H9 (cell line): ENCODE data around the gene COA7. TPM values are rescaled to one million over a fixed set of nuclear protein-coding genes. Genes with fewer than 3 reads are reported as not detected.

Experiments
- DNase-seq: peaks from one replicate; pipeline ENCODE4 v3.0.0-alpha.2; 2017
- H2AFZ ChIP-seq: one replicate; pipeline ENCODE4 v1.6.1; 2013; ENCODE audit warnings: mild to moderate bottlenecking, low read length, control low read depth, moderate library complexity
- H2AK5ac ChIP-seq: 2 replicates; pipeline ENCODE4 v1.6.1; 2013; ENCODE audit warnings: low read length, control low read depth, mixed read lengths; ENCODE audit not compliant: insufficient read length
- H2BK120ac ChIP-seq: one replicate; pipeline ENCODE4 v1.6.1; 2013; ENCODE audit warnings: low read depth, mild to moderate bottlenecking, low read length, control low read depth, inconsistent platforms; ENCODE audit not compliant: poor library complexity, severe bottlenecking
- H2BK12ac ChIP-seq: 2 replicates; pipeline ENCODE4 v1.6.1; 2013; ENCODE audit warnings: low read length, control low read depth, mixed read lengths, low read depth; ENCODE audit not compliant: insufficient read length
- H2BK15ac ChIP-seq: 2 replicates; pipeline ENCODE4 v1.6.1; 2013; ENCODE audit warnings: low read depth, low read length, control low read depth
- H2BK20ac ChIP-seq: one replicate; pipeline ENCODE4 v1.6.1; 2013; ENCODE audit warnings: low read depth, mild to moderate bottlenecking, low read length, control low read depth, inconsistent platforms; ENCODE audit not compliant: poor library complexity, severe bottlenecking
- H2BK5ac ChIP-seq: 2 replicates; pipeline ENCODE4 v1.6.1; 2013; ENCODE audit warnings: low read length, control low read depth, mixed read lengths; ENCODE audit not compliant: insufficient read length
- H3K14ac ChIP-seq: 2 replicates; pipeline ENCODE4 v1.6.1; 2013; ENCODE audit warnings: low read length, control low read depth; ENCODE audit not compliant: insufficient read depth
- H3K18ac ChIP-seq: 2 replicates; pipeline ENCODE4 v1.6.1; 2013; ENCODE audit warnings: low read depth, mild to moderate bottlenecking, mixed read lengths, low read length, control low read depth; ENCODE audit not compliant: insufficient read length
- H3K23ac ChIP-seq: 2 replicates; pipeline ENCODE4 v1.6.1; 2013; ENCODE audit warnings: low read length, control low read depth, mixed read lengths, low read depth; ENCODE audit not compliant: insufficient read length
- H3K23me2 ChIP-seq: 2 replicates; pipeline ENCODE4 v1.6.1; 2013; ENCODE audit warnings: low read depth, mild to moderate bottlenecking, mixed read lengths, low read length, control low read depth; ENCODE audit not compliant: insufficient read length, poor library complexity, severe bottlenecking
- H3K27ac ChIP-seq: 2 replicates; pipeline ENCODE4 v1.5.1; 2013; ENCODE audit warnings: low read length, control low read depth, mixed read lengths, low read depth; ENCODE audit not compliant: insufficient read length
- H3K27me3 ChIP-seq: 2 replicates; pipeline ENCODE4 v1.6.1; 2013; ENCODE audit warnings: low read length, control low read depth, inconsistent platforms; ENCODE audit not compliant: insufficient read depth
- H3K4ac ChIP-seq: 2 replicates; pipeline ENCODE4 v1.6.1; 2013; ENCODE audit warnings: low read depth, mild to moderate bottlenecking, control low read depth, inconsistent platforms, low read length, moderate library complexity
- H3K4me1 ChIP-seq: 2 replicates; pipeline ENCODE4 v1.6.1; 2013; ENCODE audit warnings: low read length, control low read depth, inconsistent platforms; ENCODE audit not compliant: insufficient read depth
- H3K4me2 ChIP-seq: 2 replicates; pipeline ENCODE4 v1.6.1; 2013; ENCODE audit warnings: low read length, control low read depth, mixed read lengths; ENCODE audit not compliant: insufficient read length, insufficient read depth
- H3K56ac ChIP-seq: 2 replicates; pipeline ENCODE4 v1.6.1; 2013; ENCODE audit warnings: low read depth, mild to moderate bottlenecking, mixed read lengths, low read length, control low read depth; ENCODE audit not compliant: insufficient read length
- H3K79me1 ChIP-seq: 2 replicates; pipeline ENCODE4 v1.6.1; 2013; ENCODE audit warnings: low read depth, mild to moderate bottlenecking, moderate library complexity, low read length, control low read depth, inconsistent platforms; ENCODE audit not compliant: insufficient read depth, poor library complexity, severe bottlenecking
- H3K79me2 ChIP-seq: 2 replicates; pipeline ENCODE4 v1.6.1; 2013; ENCODE audit warnings: low read length, control low read depth, inconsistent platforms; ENCODE audit not compliant: insufficient read depth
- H3K9ac ChIP-seq: 2 replicates; pipeline ENCODE4 v1.6.1; 2013; ENCODE audit warnings: low read length, control low read depth, mixed read lengths; ENCODE audit not compliant: insufficient read length; ENCODE audit errors: extremely low read depth
- H3K9me3 ChIP-seq: one replicate; pipeline ENCODE4 v1.6.1; 2013; ENCODE audit warnings: low read depth, low read length, inconsistent platforms; ENCODE audit not compliant: control insufficient read depth
- H3T11ph ChIP-seq: one replicate; pipeline ENCODE4 v1.6.1; 2013; ENCODE audit warnings: mild to moderate bottlenecking, low read length, control low read depth, inconsistent platforms
- H4K20me1 ChIP-seq: one replicate; pipeline ENCODE4 v1.6.1; 2013; ENCODE audit not compliant: control insufficient read depth, insufficient read length, insufficient read depth
- H4K5ac ChIP-seq: 2 replicates; pipeline ENCODE4 v1.6.1; 2013; ENCODE audit warnings: low read depth, mild to moderate bottlenecking, mixed read lengths, low read length, control low read depth; ENCODE audit not compliant: insufficient read length
- H4K8ac ChIP-seq: replicated peaks from 2 replicates; pipeline ENCODE4 v1.6.1; 2013; ENCODE audit warnings: low read length, control low read depth, mixed read lengths, low read depth; ENCODE audit not compliant: insufficient read length
- H4K91ac ChIP-seq: 2 replicates; pipeline ENCODE4 v1.6.1; 2013; ENCODE audit warnings: low read depth, mild to moderate bottlenecking, moderate library complexity, mixed read lengths, low read length, control low read depth; ENCODE audit not compliant: insufficient read length
- H3K27ac Mint-ChIP-seq, 3 experiments: 2 replicates in 2 of 3; 3 replicates in 1 of 3; pipeline ENCODE4 v1.8.0; 2020 to 2021; ENCODE audit warnings: mixed read lengths in 3 of 3, mild to moderate bottlenecking in 1 of 3, moderate library complexity in 1 of 3
- H3K27me3 Mint-ChIP-seq: 2 replicates; pipeline ENCODE4 v1.8.0; 2021; ENCODE audit warnings: low read depth, mild to moderate bottlenecking, moderate library complexity, mixed read lengths
- H3K36me3 Mint-ChIP-seq, 3 experiments: 2 replicates in 2 of 3; 3 replicates in 1 of 3; pipeline ENCODE4 v1.8.0; 2020 to 2021; ENCODE audit warnings: low read depth in 3 of 3, mixed read lengths in 3 of 3; ENCODE audit not compliant: insufficient read depth in 1 of 3
- H3K4me1 Mint-ChIP-seq, 2 experiments: 2 replicates each; pipeline ENCODE4 v1.8.0; 2020; ENCODE audit warnings: mixed read lengths in 2 of 2
- H3K4me3 Mint-ChIP-seq, 2 experiments: 2 replicates in 1 of 2; 3 replicates in 1 of 2; pipeline ENCODE4 v1.8.0; 2020 to 2021; ENCODE audit warnings: mild to moderate bottlenecking in 2 of 2, mixed read lengths in 2 of 2, moderate library complexity in 1 of 2
- H3K9me3 Mint-ChIP-seq, 2 experiments: 2 replicates in 1 of 2; 3 replicates in 1 of 2; pipeline ENCODE4 v1.8.0; 2020; ENCODE audit warnings: mild to moderate bottlenecking in 2 of 2, mixed read lengths in 2 of 2, moderate library complexity in 1 of 2
- WGBS: extraction: QIAGEN DNeasy Blood & Tissue Kit; methylation state at CpG from one replicate; pipeline ENCODE4 v1.1.7; 2013; ENCODE audit warnings: missing lambda C conversion rate, low lambda C conversion rate, mixed read lengths; ENCODE audit not compliant: insufficient read length; ENCODE audit errors: extremely low coverage; 5-methylcytosine and 5-hydroxymethylcytosine counted together
- total RNA-seq: library from RNA; stranded (reverse); gene quantifications from 2 replicates; pipeline ENCODE4 v1.2.1, GENCODE V29; 2021
- TF ChIP-seq, protein P1 (sequence below): fragments of 200-600 bp; sonication (generic); conservative IDR thresholded peaks from 3 replicates; pipeline ENCODE4 v1.8.0; 2021; ENCODE audit warnings: antibody characterized with exemption, mild to moderate bottlenecking

Gene COA7
- total RNA-seq, 1 experiment from 2014 or later, result 69.1 TPM

DNA sequence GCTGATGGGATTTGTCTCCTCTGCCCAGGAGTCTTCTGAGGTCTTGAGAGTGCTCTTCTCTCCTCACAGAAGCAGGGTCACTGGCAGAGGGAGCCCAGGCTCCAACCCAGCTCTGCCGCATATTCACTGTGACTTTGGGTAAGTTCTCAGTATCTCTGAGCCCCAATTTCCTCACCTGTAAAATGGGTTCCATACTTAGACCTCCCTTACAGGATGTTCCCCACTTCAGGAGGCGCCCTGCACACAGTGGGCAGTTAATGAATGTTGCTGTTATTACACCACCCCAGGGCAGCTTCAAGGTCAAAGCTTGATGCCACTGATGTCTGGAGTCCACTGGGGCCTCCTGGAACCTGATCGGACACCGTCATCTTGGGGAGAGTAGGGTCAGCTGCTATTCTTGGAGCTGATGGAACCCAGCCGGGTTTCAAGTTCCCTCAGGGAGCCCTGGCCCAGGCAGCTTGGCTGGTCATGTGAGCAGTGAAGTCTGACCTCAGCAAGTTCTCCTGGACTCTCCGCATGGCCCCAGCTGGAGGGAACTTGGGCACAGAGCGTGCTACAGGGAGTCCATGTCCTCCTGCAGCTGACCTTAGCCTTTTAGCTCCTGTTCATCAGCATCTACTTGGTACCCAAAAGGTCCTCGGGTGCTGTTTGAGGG is 21.8 kb downstream of the COA7 start:
- TF ChIP-seq, protein P1, sequence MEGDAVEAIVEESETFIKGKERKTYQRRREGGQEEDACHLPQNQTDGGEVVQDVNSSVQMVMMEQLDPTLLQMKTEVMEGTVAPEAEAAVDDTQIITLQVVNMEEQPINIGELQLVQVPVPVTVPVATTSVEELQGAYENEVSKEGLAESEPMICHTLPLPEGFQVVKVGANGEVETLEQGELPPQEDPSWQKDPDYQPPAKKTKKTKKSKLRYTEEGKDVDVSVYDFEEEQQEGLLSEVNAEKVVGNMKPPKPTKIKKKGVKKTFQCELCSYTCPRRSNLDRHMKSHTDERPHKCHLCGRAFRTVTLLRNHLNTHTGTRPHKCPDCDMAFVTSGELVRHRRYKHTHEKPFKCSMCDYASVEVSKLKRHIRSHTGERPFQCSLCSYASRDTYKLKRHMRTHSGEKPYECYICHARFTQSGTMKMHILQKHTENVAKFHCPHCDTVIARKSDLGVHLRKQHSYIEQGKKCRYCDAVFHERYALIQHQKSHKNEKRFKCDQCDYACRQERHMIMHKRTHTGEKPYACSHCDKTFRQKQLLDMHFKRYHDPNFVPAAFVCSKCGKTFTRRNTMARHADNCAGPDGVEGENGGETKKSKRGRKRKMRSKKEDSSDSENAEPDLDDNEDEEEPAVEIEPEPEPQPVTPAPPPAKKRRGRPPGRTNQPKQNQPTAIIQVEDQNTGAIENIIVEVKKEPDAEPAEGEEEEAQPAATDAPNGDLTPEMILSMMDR, result no peak
- H4K8ac ChIP-seq, result no peak overlapping the region
- H3K27me3 ChIP-seq, result no peaks in the 10 kb centered on the region
- no peaks in the 10 kb centered on the region; a peak in 1 of 7 replicates for H3K36me3 Mint-ChIP-seq
- no peaks in the 10 kb centered on the region for H3K79me2 ChIP-seq
- H2AFZ ChIP-seq, result no peak overlapping the region
- no peak overlapping the region for H3K4me3 Mint-ChIP-seq
- no peak for DNase-seq
- H3K79me1 ChIP-seq, result no peaks in the 10 kb centered on the region
- H3K4me1 Mint-ChIP-seq, result peaks cover 24 to 30% of the 10 kb centered on the region in 2 experiments
- no peak overlapping the region for H2BK12ac ChIP-seq
- no peak overlapping the region for H2BK15ac ChIP-seq
- H3K14ac ChIP-seq, result no peak overlapping the region
- no peak overlapping the region; a peak in 2 of 7 replicates for H3K27ac Mint-ChIP-seq
- H2BK20ac ChIP-seq, result no peak overlapping the region
- H3K9me3 ChIP-seq, result no peaks in the 10 kb centered on the region
- no peak overlapping the region for H4K91ac ChIP-seq
- no peak overlapping the region for H3K4ac ChIP-seq
- no peak overlapping the region for H3K18ac ChIP-seq
- no peak overlapping the region for H2AK5ac ChIP-seq
- H3T11ph ChIP-seq, result no peak overlapping the region
- H3K27ac ChIP-seq, result no peak overlapping the region
- H3K4me2 ChIP-seq, result no peak overlapping the region
- H2BK120ac ChIP-seq, result no peak overlapping the region
- no peak overlapping the region for H3K56ac ChIP-seq
- H3K9ac ChIP-seq, result no peak overlapping the region
- H4K5ac ChIP-seq, result no peak overlapping the region
- H4K20me1 ChIP-seq, result no peaks in the 10 kb centered on the region
- H3K27me3 Mint-ChIP-seq, result no peaks in the 10 kb centered on the region
- WGBS, result no CpG with 5 or more reads among the region's 8 CpGs
- no peaks in the 10 kb centered on the region; the same call in 1 of the 2 replicates for H3K4me1 ChIP-seq
- H3K23me2 ChIP-seq, result no peaks in the 10 kb centered on the region
- no peak overlapping the region for H3K23ac ChIP-seq
- H3K9me3 Mint-ChIP-seq, result no peaks in the 10 kb centered on the region
- no peak overlapping the region for H2BK5ac ChIP-seq
